COLO668 (cell line): ENCODE results near the gene ROR2.

Experiments used
- DNase-seq: peaks from one replicate; lab custom pipeline; 2025; ENCODE audit not compliant: unreplicated experiment; lab: John Stamatoyannopoulos, UW

ROR2 gene

DNA sequence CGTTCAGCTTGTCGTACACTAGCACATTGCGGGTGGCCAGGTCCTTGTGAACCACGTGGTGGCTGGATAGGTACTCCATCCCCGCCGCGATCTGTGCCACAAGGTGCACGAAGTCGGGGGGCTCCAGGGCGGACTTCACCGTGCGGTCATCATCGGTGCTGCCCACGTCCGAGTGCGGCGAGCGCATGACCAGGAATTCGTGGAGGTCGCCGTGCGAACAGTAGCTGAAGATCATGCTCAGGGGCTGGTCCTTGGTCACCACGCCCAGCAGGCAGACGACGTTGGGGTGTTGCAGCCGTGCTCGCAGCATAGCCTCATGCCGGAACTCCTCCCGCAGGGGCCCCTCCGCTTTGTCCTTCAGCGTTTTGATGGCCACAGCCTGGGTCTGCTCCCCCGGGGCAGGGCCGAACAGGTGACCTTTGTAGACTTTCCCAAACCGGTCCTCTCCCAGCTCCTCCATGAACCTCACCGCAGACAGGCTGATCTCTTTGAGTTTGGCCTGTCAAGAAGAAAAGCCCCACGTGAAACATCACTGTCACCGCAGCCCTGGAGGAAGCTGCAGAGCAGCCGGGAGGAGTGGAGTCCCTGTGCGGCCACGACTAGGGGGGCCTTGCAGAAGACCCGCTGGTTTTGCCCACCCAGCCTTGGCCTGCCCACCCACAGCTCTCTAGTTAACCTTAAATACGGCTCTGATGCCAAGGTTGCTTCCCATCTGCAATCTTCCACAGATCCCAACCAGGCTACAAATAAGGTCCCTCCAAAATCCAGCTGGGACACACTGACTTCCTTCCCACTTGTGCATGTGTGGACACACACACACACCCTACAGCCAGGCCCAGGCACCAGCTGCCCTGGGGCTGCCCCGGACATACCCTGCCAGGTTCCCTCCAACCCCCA, 225.2 kb downstream of the ROR2 start:
- no peak for DNase-seq

DNA sequence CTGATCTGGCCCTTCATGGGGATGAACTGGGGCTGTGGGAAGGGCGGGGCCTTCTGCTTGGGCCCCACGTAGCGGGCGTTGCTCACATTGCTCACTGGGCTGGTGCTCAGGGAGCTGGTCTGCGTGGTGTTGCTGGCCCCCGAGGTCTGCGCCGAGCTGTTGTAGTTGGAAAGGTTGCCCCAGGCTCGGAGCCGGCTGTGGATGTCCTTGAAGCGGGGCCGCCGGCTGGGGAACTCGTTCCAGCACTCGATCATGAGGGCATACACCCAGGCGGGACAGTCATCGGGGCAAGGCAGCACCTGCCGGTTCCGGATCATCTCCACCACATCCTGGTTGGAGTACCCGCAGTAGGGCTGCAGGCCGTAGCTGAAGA, 226.0 kb downstream of the ROR2 start:
- DNase-seq: no peak

DNA sequence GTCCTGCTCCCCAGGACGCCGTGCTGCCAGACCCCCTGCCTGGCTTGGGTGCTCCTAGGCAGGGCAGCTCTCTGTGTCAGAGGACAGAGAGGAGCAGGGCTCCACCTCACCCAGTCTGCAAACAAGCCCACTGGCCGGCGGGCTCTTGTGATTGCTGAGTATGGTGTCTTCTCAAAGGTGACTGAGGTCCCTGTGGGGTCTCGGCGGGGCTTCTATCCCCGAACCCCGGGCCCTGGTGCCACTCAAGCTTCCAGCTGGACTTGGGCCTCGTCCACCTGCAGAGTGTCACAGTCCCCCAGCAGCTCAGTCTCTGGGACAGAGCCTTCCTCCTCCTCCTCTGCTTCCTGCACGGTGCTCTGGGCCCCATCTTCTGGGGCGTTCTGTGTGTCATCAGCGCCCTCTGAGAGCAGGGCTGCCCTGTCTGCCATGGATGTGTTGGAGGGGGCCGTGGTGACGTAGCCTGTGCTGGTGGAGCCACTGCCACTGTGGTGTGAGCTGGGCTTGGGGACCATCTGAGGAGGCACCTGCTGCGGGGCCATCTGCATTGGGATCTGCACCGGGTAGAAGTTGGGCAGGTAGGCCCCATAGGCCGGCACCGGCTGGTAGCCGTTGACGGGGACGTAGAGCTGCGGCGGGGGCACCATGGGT, 226.5 kb downstream of the ROR2 start:
- no peak for DNase-seq

DNA sequence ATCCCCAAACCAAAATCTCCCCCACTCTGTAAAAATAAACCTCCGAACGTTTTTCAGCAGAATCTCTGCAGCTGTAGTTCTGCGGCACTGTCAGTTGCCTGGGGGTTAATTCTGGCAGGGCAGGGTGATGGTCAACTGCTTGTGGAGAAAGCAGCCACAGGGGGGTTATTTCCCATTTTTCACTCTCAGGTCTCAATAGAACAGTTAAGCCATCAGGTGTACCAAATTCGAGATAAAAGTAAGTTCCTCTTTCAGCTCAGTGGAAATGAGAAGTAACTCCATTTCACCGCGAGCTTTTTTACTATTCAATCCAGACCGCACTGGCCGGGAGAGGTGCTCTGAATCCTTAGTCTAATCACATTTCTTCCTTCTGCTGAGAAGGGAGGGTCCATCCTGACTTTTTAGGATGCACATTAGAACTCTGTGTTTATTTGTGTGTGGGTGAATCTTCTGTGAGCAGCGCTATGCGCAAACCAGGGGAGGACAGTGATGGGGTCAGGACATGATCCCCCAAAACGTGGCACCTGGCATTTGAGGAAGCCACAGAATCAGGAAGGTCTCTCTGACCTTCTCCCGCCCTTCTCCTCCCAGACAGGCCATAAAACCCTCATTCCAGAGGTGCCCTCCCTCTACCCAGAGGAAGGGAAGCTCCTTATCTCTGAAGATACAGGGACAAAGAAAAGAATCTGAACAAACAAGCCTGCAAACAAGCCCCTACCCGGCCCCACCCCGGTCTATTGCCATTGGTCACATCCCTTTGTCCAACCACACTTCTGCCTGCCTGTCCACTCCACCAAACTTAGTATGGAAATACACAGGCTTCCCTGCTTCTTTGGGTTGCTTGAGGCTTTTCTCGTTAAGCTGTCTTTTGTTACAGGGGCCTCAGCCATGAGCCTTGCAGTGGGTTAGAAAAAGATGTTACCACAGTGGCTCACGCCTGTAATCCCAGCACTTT, 229.0 kb downstream of the ROR2 start:
- no peak for DNase-seq

DNA sequence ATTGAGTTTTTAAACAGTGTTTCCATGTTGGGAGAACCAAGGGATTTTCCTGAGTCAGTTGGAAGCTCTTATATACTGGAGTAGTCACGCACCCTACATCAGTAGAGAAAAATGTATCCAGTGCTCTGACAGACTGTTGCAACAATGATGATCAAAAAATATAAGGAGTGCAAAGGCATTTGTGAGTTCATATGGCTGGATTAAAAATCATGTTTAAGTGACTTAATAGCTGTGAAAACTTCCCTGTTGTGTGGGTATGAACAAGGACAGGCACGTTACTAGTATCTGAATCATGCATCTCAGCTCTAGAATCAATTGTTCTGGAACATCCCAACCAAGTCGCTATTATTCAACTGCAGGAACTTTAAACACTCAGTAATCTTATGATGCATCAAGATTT, 229.7 kb downstream of the ROR2 start:
- DNase-seq: no peak

GRCh38 chr9:91718071-91718470, 232.0 kb downstream of the ROR2 start:
- no peak for DNase-seq

- DNase-seq: no peak
Observed at GRCh38 chr9:91716815-91717214, 233.2 kb downstream of the ROR2 start.

GRCh38 chr9:91716239-91716638, 233.8 kb downstream of the ROR2 start:
- DNase-seq: no peak

DNA sequence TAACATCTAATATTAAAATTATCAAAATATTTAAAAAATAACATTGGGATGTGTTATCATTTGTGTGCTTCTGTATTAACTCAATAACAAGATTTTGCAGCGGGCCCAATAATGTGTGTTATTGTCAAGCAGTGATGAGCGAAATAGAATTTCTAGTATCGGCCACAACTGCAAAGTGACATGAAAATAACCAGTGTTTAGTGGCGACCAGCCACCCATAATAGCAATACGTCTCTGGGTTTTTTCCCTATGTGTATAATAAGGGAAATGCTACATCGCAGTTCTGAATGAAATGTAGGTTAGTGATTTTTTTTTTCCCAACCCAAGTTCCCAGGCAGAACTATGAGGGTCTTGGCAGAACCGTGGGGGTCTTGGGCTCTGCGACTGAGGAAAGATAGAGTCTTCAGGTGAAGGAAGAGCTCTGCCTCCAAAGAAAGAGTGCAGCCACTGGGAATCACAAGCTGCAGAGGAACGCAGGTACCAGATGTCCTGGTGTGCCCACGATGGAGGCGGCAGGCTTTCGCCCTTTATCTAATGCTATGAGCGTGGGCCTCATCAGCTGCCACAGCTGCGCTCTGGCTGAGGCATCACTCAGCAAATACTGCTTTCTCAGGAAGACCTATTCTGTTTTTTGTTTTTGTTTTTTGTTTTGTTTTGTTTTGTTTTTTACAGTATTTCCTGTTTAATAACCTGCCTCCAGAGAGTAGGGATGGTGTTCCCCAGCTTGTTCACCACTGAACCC, 235.0 kb downstream of the ROR2 start:
- DNase-seq: no peak

DNA sequence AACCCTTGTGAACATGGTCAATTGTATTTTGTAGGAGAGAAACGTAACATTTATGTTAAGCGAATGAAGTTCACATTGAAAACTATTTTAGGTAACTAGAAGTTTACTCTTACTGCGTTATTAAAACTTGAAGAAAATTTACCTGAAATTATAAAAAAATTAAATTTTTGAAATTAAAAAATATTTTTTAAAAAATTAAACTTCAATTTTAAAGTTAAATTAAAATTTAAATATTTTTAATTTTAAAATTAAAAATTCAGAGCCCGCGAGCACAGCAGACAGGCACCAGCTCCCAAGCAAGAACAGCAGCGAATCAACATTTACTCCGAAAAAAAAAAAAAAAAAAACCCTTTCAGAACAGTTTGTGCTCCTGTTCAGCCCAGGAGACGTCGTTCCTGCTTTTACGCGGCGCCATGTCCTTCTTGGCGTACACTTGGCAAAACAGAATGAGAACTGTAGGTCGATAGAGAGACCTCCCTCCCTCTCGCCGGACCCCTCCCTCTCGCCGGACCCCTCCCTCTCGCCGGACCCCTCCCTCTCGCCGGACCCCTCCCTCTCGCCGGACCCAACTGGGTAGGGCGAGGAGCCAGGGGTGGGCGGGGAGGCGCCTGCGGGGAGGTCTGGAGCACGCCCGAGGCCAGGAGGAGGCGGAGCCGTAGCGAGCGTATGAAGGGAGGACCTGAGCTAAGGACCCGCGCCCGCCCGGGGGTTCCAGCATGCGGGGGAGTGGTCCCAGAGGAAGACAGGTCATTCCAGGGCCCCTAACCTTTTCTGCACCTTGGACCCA, 235.8 kb downstream of the ROR2 start:
- DNase-seq: peak; percentile 6

- no peak for DNase-seq
Observed at GRCh38 chr9:91712811-91713210, 237.2 kb downstream of the ROR2 start.

GRCh38 chr9:91711755-91712601, 238.1 kb downstream of the ROR2 start:
- no peak for DNase-seq

GRCh38 chr9:91710158-91710557, 239.9 kb downstream of the ROR2 start:
- no peak for DNase-seq

DNA sequence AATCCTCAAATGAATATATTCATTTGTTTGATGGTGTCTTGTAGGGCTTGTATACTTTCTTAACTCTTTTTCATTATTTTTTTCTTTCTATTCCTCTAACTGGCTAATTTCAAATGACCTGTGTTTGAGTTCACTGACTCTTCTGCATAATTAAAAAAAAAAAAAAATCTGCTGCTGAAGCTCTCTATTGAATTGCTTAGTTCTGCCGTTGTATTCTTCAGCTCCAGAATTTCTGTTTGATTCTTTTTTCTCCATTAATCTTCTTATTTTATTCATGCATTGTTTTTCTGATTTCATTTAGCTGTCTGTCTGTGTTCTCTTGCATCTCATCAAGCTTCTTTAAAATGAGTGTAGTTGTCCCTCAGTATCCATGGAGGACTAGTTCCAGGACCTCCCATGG, 244.6 kb downstream of the ROR2 start:
- DNase-seq: no peak

- DNase-seq: no peak
Observed at GRCh38 chr9:91700475-91700874, 249.6 kb downstream of the ROR2 start.

GRCh38 chr9:91698266-91698665, 251.8 kb downstream of the ROR2 start:
- DNase-seq: no peak

- DNase-seq: no peak
Observed at GRCh38 chr9:91697201-91697600, 252.8 kb downstream of the ROR2 start.

DNA sequence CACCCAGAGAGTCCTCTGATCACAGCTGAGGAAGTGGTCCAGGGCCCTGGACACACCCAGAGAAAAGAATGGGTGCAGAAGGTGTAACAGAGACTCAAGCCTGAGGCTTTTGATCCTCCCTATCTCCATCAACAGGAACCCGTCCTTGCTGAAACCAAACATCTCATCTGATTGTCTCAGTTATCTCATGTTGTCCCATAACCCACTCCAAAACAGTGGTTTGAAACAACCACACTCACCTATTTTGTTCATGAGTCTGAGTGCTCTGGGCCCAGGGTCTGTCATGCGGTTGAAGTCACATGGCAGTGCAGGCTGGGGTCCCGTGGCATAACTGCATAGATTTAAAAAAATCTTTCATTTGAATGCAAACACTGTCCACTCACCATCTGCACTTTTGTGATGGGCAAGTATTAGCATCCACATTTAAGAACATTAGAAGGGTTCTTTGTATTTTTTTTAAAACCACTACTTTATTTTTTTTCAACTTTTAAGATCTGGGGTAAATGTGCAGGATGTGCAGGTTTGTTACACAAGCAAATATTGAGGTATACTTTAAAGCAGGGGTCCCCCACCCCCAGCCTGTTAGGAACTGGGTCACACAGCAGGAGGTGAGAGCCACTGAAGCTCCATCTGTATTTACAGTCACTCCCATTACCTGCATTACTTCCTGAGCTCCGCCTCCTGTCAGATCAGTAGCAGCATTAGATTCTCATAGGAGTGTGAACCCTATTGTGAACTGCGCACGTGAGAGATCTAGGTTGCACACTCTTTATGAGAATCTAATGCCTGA, 255.8 kb downstream of the ROR2 start:
- peak; percentile 35 for DNase-seq
